ENCODE data around the gene C2CD4A.

The C2CD4A gene

DNA sequence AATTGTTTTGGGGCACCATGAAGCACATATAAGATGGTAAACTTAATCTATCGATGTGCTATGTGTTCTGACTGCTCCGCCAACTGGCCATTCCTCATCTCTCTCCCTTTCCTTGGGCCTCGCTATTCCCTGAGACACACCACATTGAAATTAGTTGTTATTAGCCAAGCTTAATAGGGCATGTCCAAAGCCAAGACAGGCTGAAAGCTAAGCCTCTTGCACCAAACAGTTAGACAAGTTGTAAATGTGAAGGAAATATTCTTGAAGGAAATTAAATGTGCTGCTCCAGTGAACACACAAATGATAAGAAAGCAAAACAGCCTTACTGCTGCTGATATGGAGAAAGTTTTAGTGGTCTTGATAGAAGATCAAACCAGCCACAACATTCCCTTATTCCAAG, 39.3 kb downstream of the C2CD4A start:
- no peak for ATAC-seq
- DNase-seq: no peak
- H3K4me3 Mint-ChIP-seq: no peak overlapping the region
- peaks cover 18% of the 10 kb centered on the region for H3K27me3 Mint-ChIP-seq
- peaks cover 14% of the 10 kb centered on the region for H3K4me1 Mint-ChIP-seq
- H3K9me3 Mint-ChIP-seq: no peaks in the 10 kb centered on the region
- H3K27ac Mint-ChIP-seq: no peak overlapping the region

DNA sequence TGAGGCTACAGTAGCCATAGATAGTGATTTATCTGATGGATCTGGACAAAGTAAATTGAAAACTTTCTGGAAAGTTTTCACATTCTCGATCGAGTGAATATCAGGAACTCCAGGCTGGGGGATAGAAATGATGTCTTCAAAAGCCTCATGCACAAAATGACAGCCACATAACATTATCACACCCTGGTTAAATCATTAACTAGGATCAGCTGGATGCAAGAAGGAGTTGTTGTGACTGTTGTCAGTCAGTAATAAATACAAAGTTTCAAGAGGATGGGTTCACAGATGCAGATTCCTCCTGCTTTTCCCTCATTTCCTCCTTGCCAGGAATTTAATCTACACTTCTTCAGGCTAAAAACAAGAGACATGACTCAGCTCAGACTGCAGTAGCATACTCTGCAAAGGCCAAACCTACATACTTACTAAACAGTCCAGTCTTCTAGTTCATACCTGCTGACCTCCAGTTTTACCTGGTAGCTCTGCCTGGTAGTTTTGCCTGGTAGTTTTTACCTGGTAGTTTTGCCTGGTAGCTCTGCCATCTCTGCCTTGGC, 40.9 kb downstream of the C2CD4A start:
- H3K27me3 Mint-ChIP-seq: peaks cover 11% of the 10 kb centered on the region
- H3K4me3 Mint-ChIP-seq: no peak overlapping the region
- peaks cover 19% of the 10 kb centered on the region for H3K4me1 Mint-ChIP-seq
- H3K9me3 Mint-ChIP-seq: no peaks in the 10 kb centered on the region
- no peak for DNase-seq
- no peak for ATAC-seq
- no peak overlapping the region for H3K27ac Mint-ChIP-seq

DNA sequence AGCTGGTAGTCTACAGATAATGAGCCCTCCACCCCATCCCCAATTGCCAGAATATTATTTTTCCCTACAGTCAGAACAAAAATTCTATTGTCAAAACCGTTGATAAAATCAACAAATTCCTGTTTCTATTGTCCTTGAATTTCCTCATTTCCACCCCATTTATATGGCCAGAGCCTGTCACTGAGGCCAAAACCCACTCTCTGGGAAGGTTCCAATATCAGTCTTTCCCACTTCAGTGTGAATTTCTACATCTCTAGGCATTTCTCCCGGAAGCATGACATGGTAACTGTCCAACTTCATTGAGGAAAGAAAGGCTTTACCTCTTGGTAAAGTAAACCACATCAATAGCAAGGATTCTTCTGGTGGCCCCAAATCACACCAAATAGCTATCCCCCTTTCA, 41.6 kb downstream of the C2CD4A start:
- DNase-seq (no peak), ATAC-seq (no peak)
- H3K9me3 Mint-ChIP-seq: no peaks in the 10 kb centered on the region
- peaks cover 19% of the 10 kb centered on the region for H3K4me1 Mint-ChIP-seq
- no peak overlapping the region for H3K27ac Mint-ChIP-seq
- peaks cover 14% of the 10 kb centered on the region for H3K27me3 Mint-ChIP-seq
- no peak overlapping the region for H3K4me3 Mint-ChIP-seq

DNA sequence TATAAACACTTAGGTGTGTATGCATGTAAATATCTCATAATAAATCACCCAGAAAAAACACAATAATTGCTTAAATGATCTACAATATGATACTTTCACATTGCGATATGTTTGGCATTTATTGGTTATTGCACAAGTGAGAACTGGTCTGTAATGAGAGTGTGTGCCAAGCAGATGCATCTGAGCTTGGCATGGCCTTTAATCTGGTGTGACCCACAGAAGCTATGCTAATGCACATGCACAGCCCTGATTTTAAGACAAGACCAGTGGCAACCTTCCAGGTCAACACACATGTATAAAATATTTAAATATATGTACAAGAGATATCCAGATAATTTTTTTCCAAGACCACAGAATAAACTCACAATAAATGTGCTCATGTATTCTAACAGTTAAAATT, 42.7 kb downstream of the C2CD4A start:
- Mint-ChIP-seq H3K4me1 (peaks cover 19% of the 10 kb centered on the region), H3K4me3 (no peak overlapping the region), H3K27ac (no peak overlapping the region), H3K27me3 (peaks cover 14% of the 10 kb centered on the region), H3K9me3 (no peaks in the 10 kb centered on the region)
- DNase-seq: no peak
- ATAC-seq: no peak

DNA sequence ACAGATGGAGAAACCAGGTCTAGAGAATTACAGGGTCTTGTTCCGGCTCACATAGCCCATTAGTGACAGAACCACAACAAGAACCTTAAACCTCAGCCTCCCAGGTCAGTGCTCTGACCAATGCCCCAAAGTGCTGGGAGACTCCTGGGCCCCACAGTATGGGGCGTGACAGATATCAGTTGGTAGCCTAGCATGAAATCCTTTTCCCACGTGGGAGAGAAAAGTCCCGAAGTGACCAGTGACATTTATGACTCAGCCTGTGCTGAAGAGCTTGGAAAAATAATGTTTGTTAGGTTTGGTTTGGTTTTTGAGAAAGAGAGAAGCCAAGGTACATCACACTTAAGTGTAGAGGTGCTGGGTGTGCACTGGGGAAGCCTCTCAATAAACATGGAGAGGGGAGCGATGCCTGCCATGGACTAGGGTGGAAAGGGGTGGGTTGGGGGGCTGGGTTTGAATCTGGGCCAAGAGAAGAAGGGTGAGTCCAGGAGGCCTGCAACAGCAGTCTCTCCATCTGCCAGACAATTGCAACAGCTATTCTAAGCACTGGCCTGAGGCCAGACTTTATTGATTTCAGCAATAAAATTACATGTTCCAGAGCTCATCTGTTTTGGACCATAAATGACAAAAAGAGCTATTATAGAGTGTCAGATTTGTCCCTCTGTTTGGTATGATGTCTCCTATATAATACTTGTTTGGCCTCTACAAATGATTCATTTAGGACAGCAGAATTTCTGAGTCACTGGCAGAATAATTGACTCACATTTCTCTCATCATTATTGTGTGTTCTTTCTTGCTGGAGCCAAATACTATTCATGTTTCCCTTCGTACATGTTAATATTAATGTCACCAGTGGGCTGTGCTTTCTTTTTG, 43.4 kb downstream of the C2CD4A start:
- H3K27me3 Mint-ChIP-seq: peaks cover 14% of the 10 kb centered on the region
- no peak overlapping the region for H3K4me3 Mint-ChIP-seq
- peak overlapping the region; percentile 52 to 92 for H3K27ac Mint-ChIP-seq
- ATAC-seq: peak; percentile 85
- H3K9me3 Mint-ChIP-seq: no peaks in the 10 kb centered on the region
- peaks cover 19% of the 10 kb centered on the region for H3K4me1 Mint-ChIP-seq
- DNase-seq: no peak

DNA sequence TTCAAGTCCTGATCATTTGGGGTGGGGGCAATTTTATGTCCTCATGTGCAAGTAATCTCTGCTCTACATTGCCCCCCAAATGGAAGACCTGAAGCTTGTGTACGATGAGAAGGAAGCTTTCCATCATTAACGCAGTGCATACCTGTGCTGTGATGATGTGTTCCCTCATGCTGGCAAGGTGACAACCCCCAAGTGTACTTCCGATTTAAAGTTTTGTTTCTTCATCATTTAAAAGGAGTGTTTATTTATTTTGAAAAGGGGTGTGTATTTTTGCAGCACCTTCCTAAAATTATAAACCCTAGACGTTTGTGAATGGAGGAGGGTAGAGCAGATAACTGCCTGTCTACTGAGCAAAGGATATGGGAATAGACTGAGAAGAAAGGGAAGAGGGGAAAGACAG, 45.3 kb downstream of the C2CD4A start:
- peaks cover 19% of the 10 kb centered on the region for H3K4me1 Mint-ChIP-seq
- H3K27me3 Mint-ChIP-seq: peaks cover 14% of the 10 kb centered on the region
- H3K27ac Mint-ChIP-seq: no peak overlapping the region
- DNase-seq (no peak), ATAC-seq (no peak)
- H3K9me3 Mint-ChIP-seq: no peaks in the 10 kb centered on the region
- no peak overlapping the region for H3K4me3 Mint-ChIP-seq

DNA sequence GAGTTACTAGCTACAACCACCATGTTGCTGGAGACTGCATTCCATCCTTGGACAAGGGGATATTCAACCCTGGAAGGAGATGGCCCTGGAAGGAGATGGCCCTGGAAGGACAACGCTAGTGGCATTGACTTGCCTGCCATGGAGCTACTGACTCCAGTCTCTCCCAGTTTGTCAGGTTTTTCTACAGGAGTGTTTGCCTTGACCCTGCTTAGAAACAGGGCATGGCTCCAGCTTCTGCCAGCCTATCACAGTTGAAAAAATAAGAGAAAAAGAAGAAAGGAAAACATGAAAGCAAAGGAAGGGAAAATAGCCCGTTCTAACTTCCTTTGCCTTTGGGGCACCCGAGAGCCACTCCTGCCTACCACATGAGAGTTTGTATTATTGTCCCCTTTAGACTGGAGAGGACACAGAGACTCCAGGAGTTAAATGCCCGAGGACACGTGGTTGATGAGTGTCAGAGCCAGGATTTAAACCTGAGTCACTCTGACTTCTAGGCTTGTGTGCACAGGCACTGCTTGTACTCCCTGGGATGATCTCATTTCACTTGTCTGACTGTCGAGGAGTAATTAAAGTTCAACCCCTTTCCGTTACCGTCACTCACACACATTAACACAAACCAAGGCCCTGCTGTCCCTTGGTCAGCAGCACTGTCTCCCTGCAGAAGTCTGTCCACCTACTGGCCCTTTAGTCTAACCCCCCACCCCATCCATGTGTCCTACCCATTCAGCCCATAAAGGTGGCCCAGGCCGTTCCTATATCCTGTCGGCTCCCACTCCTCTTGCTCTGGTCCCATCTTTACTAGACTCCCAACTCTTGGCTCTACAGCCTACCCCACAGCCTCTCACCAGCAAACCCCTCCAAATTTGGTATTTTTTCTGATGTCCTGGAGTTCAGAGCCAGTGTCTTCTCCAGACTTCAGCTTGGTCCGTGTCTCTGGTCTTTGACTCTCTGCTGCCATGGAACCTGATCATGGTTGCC, 46.1 kb downstream of the C2CD4A start:
- Mint-ChIP-seq H3K27ac (peak overlapping the region; percentile 3 to 4), H3K4me3 (no peak overlapping the region), H3K4me1 (peaks cover 19% of the 10 kb centered on the region), H3K27me3 (peaks cover 14% of the 10 kb centered on the region), H3K9me3 (no peaks in the 10 kb centered on the region)
- ATAC-seq (no peak), DNase-seq (no peak)

DNA sequence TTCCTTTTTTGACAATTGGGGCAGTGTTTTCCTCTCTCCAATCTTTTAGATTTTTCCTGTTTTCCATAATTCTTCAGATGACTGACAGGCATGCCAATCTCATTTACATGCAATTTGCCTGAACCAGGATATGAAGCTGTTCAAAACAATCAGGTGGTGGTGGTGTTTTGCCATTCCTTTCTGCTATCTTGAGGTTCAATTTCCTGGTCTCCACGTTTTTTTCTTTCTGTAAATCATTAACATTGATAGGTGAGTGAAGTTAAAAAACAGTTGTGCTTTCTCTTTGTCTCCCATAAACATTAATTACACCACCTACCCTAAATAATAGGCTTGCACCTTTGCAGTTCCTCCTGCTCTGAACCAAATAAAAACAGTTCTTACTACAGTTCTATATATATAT, 49.1 kb downstream of the C2CD4A start:
- Mint-ChIP-seq H3K4me1 (peaks cover 32% of the 10 kb centered on the region), H3K9me3 (peaks cover 0 to 9% of the 10 kb centered on the region in 2 donors), H3K4me3 (no peak overlapping the region), H3K27me3 (peaks cover 8% of the 10 kb centered on the region), H3K27ac (no peak overlapping the region)
- DNase-seq (no peak), ATAC-seq (no peak)

DNA sequence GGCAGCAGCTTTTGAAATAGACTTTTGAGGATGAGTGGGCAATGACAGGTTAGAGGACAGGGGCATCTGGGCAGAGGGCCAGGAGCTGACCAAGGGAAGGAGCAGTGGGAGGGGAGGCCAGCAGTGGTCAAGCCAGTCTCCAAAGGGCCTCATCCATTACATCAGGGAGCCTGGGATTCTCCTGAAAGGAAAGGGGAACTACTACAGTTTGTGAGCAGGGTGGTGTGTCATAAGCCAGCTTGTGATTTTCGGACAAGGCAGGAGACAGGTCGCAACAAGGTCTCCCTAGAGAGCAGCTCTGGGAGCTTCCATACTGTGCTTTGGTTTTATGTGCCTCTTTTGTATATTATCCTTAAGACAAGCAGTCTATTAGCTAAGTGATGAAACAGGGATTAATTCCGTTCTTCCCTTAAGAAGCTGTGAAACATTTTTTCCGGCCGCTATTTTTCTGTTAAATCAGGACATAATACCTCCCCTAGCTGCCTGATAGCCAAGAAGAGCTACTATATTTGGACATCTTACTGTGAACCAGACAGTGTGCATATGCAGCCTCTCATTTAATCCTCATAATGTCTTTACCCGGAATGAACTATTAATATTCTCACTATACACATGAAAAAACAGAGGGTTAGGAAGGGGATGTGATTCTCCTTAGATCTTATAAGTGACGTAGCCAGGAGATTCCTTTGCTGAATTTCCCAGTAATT, 51.9 kb downstream of the C2CD4A start:
- DNase-seq (no peak), ATAC-seq (no peak)
- Mint-ChIP-seq H3K9me3 (peaks cover 0 to 16% of the 10 kb centered on the region in 2 donors), H3K4me3 (peak overlapping the region; percentile 60 to 69), H3K27me3 (peaks cover under 1% of the 10 kb centered on the region), H3K27ac (peak overlapping the region; percentile 96 to 99), H3K4me1 (peaks cover 44% of the 10 kb centered on the region)

DNA sequence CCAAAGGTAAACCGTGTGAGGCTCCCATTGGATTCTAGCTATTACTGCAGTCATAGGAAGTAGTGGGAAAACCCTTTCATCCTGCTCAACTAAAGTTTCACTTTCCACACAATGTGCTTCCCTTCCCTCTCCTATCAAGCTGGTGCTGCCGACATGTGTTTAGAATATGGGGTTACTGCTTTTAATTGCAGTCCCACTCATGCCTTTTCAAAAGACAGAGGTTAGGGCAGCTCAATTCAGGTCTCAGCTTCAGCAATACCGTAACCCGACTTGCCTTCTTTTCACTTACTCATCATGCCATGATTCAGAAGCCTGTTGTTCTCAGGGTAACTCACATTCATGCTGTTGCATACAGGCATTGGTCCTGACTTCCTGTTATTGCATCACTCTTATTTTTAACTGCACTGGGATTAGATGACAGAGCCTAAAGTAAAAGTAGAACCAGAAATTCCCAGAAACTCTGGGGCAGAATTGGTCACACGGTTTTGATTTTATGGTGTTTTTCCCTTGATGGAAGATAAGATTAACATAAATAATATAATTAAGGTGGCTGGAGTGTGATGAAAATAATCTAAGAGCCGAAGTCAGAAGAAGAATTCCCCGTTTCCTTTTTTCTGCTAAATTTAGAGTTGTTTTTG, 52.6 kb downstream of the C2CD4A start:
- Mint-ChIP-seq H3K27me3 (no peaks in the 10 kb centered on the region), H3K27ac (peak overlapping the region; percentile 96 to 99), H3K4me3 (peak overlapping the region; percentile 60 to 69), H3K4me1 (peaks cover 51% of the 10 kb centered on the region), H3K9me3 (peaks cover 0 to 16% of the 10 kb centered on the region in 2 donors)
- DNase-seq (peak; percentile 26 to 35), ATAC-seq (peak; percentile 97)

DNA sequence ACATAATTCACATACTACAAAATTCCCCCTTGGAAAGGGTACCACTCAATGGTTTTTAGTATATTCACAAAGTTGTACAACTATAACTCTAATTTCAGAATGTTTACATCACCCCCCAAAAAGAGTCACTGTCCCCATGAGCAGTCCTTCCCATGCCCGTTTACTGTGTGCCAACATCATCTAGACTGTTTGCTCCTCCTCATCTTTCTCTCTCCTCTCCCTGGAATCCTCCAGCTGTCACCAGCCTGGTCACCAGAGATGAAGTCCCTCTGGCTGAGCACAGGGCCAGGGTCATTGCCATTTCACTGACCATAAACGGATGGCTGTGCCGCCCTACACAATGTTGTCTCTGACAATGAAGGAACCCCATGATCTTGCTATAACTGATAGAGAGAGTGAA, 53.1 kb downstream of the C2CD4A start:
- Mint-ChIP-seq H3K27ac (peak overlapping the region; percentile 96 to 99), H3K4me1 (peaks cover 56% of the 10 kb centered on the region), H3K4me3 (peak overlapping the region; percentile 48 to 60), H3K9me3 (peaks cover 0 to 16% of the 10 kb centered on the region in 2 donors), H3K27me3 (no peaks in the 10 kb centered on the region)
- no peak for DNase-seq
- no peak for ATAC-seq
